Central memory CD8-positive, alpha-beta T cell (primary cell): Measurements from ENCODE around the gene SPSB4.
"Not testable (repeated sequence)": the region's sequence is repeated elsewhere in the genome, so short reads cannot be mapped to it uniquely, and the experiment has no call there.

Experiments used
- ATAC-seq: fragments of 150-1000 bp; cut with Tn5 transposase; replicated peaks from 2 replicates; pipeline ENCODE4 v1.10.0; 2022; ENCODE audit warnings: mild to moderate bottlenecking, moderate FRiP score, moderate number of reproducible peaks; ENCODE audit not compliant: poor library complexity, severe bottlenecking; ENCODE audit errors: extremely low read depth
- DNase-seq, 2 donors: peaks; one replicate each; pipeline ENCODE4 v3.0.0; 2021; ENCODE audit warnings: low spot score in 2 of 2
- H3K27ac Mint-ChIP-seq: one replicate; pipeline ENCODE4 v1.8.0; 2022; ENCODE audit warnings: low read depth, mild to moderate bottlenecking, moderate library complexity, mixed read lengths
- H3K27me3 Mint-ChIP-seq: one replicate; pipeline ENCODE4 v1.8.0; 2022; ENCODE audit warnings: mixed read lengths
- H3K36me3 Mint-ChIP-seq: one replicate; pipeline ENCODE4 v1.8.0; 2022; ENCODE audit warnings: mild to moderate bottlenecking, moderate library complexity, mixed read lengths; ENCODE audit not compliant: insufficient read depth
- H3K4me1 Mint-ChIP-seq: one replicate; pipeline ENCODE4 v1.8.0; 2022; ENCODE audit warnings: mixed read lengths
- H3K4me3 Mint-ChIP-seq: one replicate; pipeline ENCODE4 v1.8.0; 2022; ENCODE audit warnings: mild to moderate bottlenecking, moderate library complexity, mixed read lengths
- H3K9me3 Mint-ChIP-seq: one replicate; pipeline ENCODE4 v1.8.0; 2022; ENCODE audit warnings: mixed read lengths

Gene SPSB4

DNA sequence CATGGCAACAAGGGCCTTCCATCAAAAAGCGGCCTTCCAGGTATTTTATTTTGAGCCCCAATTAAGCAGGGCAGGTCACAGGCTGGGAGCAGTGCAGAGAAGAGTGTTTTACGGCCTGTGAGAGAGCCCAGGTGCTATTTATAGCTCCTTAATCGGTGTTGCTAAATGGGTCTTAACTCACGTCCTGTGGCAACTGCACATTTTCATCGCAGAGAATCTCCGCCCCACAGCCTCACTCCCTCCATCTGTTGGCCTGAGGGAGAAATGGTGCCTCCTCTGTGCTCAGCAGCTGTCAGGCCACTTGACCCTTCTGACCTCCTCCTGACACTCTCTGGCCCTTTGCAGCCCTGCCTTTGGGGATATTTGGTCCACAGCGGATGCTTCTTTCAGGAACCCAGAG, 58.6 kb downstream of the SPSB4 start:
- DNase-seq = no peak
- Mint-ChIP-seq H3K27me3 (peaks cover 19% of the 10 kb centered on the region), H3K4me1 (no peaks in the 10 kb centered on the region), H3K27ac (no peak overlapping the region), H3K4me3 (no peak overlapping the region), H3K9me3 (no peaks in the 10 kb centered on the region), H3K36me3 (no peaks in the 10 kb centered on the region)
- ATAC-seq = no peak

DNA sequence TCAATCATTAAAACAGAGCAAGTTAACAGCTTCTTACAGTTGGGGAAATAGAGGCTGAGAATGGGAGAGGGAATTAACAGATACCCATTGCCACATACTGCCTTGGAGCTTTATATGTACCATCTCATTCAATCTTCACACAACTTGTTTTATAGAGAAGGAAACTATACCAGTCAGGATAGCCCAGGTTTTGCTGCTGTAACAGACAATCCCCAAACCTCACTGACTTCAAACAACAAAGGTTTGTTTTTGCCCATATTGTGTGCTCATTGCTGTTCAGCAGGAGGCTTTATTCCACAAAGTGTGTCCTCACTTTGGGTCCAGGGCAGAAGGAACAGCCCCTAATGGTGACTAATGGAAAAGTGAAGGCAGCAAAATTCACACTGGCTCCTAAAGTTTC, 59.2 kb downstream of the SPSB4 start:
- H3K36me3 Mint-ChIP-seq = no peaks in the 10 kb centered on the region
- no peak overlapping the region for H3K4me3 Mint-ChIP-seq
- H3K9me3 Mint-ChIP-seq = no peaks in the 10 kb centered on the region
- no peak for ATAC-seq
- H3K27me3 Mint-ChIP-seq = peaks cover 19% of the 10 kb centered on the region
- no peaks in the 10 kb centered on the region for H3K4me1 Mint-ChIP-seq
- DNase-seq = no peak
- no peak overlapping the region for H3K27ac Mint-ChIP-seq

DNA sequence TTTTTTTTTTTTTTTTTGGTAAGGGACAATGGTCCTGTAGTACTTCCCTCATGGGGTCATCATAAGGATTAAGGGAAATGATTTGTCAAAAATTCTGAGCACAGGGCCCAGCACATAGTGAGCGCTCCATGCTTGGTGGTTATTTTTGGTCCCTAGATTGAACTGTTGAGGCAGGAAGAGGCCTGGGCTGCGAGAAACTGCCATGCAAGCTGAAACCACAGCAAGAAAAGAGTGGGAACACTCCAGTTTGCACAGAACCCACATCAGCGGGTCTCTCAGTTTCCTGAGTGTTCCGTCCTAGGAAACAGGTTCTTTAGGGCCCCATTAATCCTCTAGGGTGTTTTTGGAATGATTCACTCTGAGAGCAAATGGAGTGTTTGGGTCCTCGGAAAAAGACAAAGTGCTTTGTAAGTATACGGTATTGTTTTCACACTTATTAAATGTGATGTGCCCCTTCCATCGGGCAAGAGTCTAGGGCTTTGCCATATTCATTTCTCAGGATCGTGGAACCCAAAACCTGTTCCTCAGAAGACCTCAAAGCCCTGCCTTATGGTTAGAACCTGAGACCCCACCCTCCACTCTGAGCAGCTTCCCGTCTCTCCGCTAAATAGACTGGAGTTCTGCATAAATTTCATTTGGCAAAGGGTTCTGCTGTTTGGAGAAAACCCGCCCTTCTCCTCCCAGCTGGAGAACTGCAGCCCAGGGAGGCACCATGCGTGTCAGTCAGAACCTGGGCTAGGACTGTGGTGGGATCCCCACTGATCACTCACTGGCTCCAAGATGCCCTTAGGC, 60.4 kb downstream of the SPSB4 start:
- H3K4me1 Mint-ChIP-seq = no peaks in the 10 kb centered on the region

DNA sequence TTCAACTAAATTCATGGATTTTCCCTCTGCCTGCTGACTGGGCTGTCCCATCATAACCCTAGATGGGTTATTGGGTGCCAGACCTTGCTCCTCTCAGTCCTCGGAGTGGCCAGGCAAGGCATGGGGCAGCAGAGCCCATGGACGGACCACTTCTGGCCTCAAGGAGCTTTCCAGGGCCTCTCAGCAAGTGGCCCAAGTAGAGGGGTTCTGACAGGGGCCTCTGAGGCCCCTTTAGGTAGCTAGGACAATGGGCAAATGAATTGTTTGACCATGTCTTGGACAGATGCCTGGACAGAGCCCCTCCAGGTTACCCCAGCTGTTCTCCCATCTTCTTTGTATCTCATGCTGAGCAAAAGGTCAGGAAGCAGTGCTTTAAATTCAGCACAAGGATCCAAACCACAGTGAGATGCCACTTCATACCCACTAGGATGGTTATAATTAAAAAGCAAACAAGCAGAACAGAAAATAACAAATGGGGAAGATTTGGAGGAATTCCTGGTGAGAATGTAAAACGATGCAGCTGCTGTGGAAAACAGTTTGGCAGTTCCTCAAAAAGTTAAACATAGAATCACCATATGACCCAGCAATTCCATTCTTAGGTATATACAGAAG, 61.6 kb downstream of the SPSB4 start:
- no peaks in the 10 kb centered on the region for H3K36me3 Mint-ChIP-seq
- H3K27me3 Mint-ChIP-seq = peaks cover 19% of the 10 kb centered on the region
- H3K27ac Mint-ChIP-seq = no peak overlapping the region
- H3K4me3 Mint-ChIP-seq = no peak overlapping the region
- H3K9me3 Mint-ChIP-seq = no peaks in the 10 kb centered on the region
- ATAC-seq (no peak), DNase-seq (no peak)
- H3K4me1 Mint-ChIP-seq = no peaks in the 10 kb centered on the region

More for the DNA sequence above, 60.4 kb downstream of the SPSB4 start:
- H3K27ac Mint-ChIP-seq = no peak overlapping the region
- DNase-seq (no peak), ATAC-seq (no peak)
- H3K27me3 Mint-ChIP-seq = peaks cover 19% of the 10 kb centered on the region
- H3K9me3 Mint-ChIP-seq = no peaks in the 10 kb centered on the region
- H3K36me3 Mint-ChIP-seq = no peaks in the 10 kb centered on the region
- no peak overlapping the region for H3K4me3 Mint-ChIP-seq

DNA sequence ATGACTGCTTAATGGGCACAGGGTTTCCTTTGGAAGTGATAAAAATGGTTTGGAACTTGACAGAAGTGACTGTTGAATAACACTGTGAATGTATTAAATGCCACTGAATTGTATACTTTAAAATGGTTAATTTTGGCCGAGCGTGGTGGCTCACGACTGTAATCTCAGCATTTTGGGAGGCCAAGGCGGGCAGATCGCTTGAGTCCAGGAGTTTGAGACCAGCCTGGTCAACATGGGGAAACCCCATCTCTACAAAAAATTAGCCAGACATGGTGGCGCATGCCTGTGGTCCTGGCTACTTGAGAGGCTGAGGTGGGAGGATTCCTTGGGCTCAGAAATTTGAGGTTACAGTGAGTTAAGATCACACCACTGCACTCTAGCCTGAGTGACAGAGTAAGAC, 62.5 kb downstream of the SPSB4 start:
- not testable (repeated sequence) for H3K4me3 Mint-ChIP-seq, H3K4me1 Mint-ChIP-seq, DNase-seq, H3K36me3 Mint-ChIP-seq, H3K9me3 Mint-ChIP-seq, H3K27ac Mint-ChIP-seq, ATAC-seq
- peaks cover 19% of the 10 kb centered on the region for H3K27me3 Mint-ChIP-seq

DNA sequence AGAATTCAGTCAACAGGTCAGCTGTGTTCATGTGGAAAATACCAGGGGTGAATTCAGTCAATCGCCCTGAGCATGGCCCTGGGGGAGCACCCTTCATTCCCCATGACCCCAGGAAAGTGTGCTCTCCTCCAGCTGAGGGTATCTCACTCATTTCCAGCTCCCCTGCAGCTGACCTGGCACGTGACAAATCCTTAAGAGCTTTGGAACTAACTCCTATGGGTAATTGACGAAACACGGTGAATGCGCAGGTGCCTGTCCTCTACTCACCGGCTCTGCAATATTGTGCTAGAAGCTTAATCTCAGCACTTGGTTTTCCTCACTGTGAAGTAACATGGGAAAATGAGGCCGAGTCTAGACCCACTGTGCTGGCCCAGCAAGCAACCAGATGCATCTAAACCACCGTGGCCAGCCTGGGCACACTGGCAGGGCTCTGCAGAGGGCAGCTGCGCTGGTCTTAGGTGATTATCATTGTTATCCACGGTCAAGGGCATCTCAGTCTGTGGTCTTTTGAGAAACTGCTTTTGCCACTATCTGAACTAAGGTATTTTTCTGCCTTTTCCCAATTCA, 63.1 kb downstream of the SPSB4 start:
- H3K36me3 Mint-ChIP-seq = no peaks in the 10 kb centered on the region
- DNase-seq (no peak), ATAC-seq (no peak)
- H3K27me3 Mint-ChIP-seq = peaks cover 19% of the 10 kb centered on the region
- H3K4me1 Mint-ChIP-seq = no peaks in the 10 kb centered on the region
- H3K4me3 Mint-ChIP-seq = no peak overlapping the region
- no peaks in the 10 kb centered on the region for H3K9me3 Mint-ChIP-seq
- H3K27ac Mint-ChIP-seq = no peak overlapping the region

DNA sequence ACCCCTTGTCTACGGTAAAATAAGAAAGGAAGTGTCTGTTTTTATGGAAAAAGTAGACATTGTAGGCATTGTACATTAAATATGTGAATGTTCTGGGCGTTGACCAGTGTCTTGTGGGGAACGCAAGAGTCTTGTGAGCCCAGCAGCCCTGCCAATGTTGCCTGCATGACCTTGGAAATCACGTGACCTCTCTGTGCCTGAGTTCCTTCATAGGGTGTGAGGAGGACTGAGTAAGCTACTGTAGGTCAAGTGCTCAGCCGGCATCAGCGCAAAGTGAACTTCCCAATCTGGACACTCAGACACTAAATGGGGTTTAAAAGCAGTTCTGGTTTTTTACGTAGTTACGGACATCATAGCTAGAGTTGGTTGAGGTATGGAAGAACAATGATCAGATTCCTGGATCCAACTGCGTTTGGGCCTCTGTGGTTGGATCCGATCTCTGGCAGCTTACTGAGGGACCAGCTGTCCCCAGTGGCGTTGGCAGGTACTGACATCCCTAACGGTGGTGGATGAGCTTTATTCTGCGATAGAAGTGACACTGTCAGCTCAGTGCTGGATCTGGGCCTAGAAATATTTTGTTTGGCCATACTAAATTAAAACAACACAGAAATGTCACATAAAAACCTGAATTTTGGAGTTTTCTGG, 63.8 kb downstream of the SPSB4 start:
- DNase-seq = no peak
- ATAC-seq = no peak

DNA sequence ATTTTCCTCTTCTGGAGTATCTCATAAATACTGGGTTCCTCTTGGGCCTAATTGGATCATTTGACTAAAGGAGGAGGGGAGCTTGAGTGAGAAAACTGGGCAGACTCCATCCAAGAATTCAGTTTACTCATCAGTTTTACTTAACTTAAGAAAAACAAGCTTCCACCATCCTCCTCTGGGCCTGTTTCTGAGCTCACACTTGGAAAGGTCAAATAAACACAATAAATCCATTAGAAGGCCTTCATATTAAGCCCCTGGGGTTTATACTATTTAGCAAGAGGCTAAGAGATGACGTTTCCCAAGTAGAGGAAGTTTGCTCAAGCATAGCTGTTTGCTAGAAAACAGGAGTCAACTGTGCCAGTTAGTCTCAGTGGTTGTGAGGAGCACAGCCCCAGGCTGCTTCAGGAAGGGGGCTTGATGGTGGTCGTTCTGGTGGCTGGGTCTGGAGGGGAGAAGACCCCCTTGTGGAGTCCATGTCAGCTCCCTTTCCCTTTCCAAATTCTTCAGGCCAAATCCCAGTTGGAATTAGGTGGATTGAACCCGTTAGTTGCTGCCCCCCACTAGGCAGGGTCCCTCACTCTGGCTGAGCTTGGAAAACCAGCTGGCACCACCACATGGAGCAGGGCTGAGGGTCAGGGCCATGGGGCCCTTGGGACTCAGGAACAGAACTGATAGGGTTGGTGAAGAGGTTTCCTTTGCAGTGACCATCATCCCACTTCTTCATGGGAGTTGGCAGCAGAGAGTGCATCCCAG, 64.8 kb downstream of the SPSB4 start:
- no peak for DNase-seq
- Mint-ChIP-seq H3K4me1 (no peaks in the 10 kb centered on the region), H3K9me3 (no peaks in the 10 kb centered on the region), H3K27me3 (peaks cover 18% of the 10 kb centered on the region), H3K27ac (no peak overlapping the region), H3K4me3 (no peak overlapping the region), H3K36me3 (no peaks in the 10 kb centered on the region)
- no peak for ATAC-seq

More for the DNA sequence above, 63.8 kb downstream of the SPSB4 start:
- Mint-ChIP-seq H3K36me3 (no peaks in the 10 kb centered on the region), H3K9me3 (no peaks in the 10 kb centered on the region), H3K27me3 (peaks cover 18% of the 10 kb centered on the region), H3K27ac (no peak overlapping the region), H3K4me3 (no peak overlapping the region), H3K4me1 (no peaks in the 10 kb centered on the region)

DNA sequence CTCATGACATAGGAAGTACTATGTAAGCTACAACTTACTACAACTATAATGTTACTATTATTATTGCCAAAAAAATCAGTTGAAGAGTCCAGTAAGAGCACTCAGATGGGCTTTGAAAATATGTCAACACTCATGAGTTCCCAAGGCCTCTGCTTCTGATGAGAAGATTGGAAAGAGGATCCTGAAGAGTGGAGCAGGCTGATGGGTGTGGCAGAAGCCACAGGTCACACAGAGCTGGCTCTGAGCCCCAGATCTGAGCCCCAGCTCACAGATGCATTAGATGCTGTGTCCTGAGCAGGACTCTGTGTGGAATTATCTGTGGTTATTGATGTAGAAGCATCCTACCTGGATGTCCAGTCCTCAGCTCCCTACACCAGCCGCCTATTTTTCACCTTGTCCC, 65.6 kb downstream of the SPSB4 start:
- Mint-ChIP-seq H3K9me3 (no peaks in the 10 kb centered on the region), H3K27me3 (peaks cover 23% of the 10 kb centered on the region), H3K36me3 (no peaks in the 10 kb centered on the region), H3K4me3 (no peak overlapping the region), H3K27ac (no peak overlapping the region), H3K4me1 (no peaks in the 10 kb centered on the region)
- ATAC-seq (no peak), DNase-seq (no peak)

DNA sequence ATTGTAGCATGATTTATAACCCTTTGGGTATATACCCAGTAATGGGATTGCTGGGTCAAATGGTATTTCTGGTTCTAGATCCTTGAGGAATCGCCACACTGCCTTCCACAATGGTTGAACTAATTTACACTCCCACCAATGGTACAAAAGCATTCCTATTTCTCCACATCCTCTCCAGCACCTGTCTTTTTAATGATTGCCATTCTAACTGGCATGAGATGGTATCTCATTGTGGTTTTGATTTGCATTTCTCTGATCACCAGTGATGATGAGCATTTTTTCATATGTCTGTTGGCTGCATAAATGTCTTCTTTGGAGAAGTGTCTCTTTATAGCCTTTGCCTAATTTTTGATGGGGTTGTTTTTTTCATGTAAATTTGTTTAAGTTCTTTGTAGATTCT, 66.8 kb downstream of the SPSB4 start:
- not testable (repeated sequence) for H3K27ac Mint-ChIP-seq, DNase-seq, H3K4me1 Mint-ChIP-seq, H3K36me3 Mint-ChIP-seq, ATAC-seq, H3K9me3 Mint-ChIP-seq, H3K4me3 Mint-ChIP-seq
- H3K27me3 Mint-ChIP-seq = peaks cover 28% of the 10 kb centered on the region

DNA sequence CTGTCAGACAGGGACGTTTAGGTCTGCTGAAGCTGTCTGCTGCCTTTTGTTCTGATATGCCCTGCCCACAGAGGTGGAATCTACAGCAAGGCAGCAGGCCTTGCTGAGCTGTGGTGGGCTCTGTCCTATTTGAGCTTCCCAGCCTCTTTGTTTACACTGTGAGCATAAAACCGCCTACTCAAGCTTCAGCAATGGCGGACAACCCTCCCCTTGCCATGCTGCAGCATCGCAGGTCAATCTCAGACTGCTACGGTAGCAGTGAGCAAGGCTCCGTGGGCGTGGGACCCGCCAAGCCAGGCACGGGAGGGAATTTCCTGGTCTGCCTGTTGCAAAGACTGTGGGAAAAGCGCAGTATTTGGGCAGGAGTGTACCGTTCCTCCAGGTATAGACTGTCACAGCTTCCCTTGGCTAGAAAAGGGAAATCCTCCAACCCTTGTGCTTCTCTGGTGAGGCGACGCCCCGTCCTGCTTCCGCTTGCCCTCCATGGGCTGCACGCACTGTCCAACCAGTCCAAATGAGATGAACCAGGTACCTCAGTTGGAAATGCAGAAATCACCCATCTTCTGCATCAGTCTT, 71.4 kb downstream of the SPSB4 start:
- Mint-ChIP-seq H3K9me3 (no peaks in the 10 kb centered on the region), H3K27ac (no peak overlapping the region), H3K4me3 (no peak overlapping the region), H3K36me3 (no peaks in the 10 kb centered on the region), H3K27me3 (peaks cover 62% of the 10 kb centered on the region), H3K4me1 (no peaks in the 10 kb centered on the region)
- DNase-seq (no peak), ATAC-seq (no peak)
